Hematopoietic multipotent progenitor cell treated with erythropoietin and hydrocortisone succinate and interleukin-3 and kit ligand, for 6 days (in vitro differentiated cells): Measurements from ENCODE around the gene SRSF3.
"Not testable (repeated sequence)": the region's sequence is repeated elsewhere in the genome, so short reads cannot be mapped to it uniquely, and the experiment has no call there.

Source experiments
- DNase-seq: peaks from one replicate; pipeline ENCODE4 v3.0.0-alpha.2; 2015

The SRSF3 gene

GRCh38 chr6:36576578-36576977 is 17.6 kb upstream of the SRSF3 start:
- peak; percentile 49 for DNase-seq

- peak; percentile 93 for DNase-seq
Observed at GRCh38 chr6:36577301-36577700, 16.9 kb upstream of the SRSF3 start.

- no peak for DNase-seq
Observed at GRCh38 chr6:36578030-36578429, 16.1 kb upstream of the SRSF3 start.

GRCh38 chr6:36578431-36578830 is 15.7 kb upstream of the SRSF3 start:
- DNase-seq = peak; percentile 73

- no peak for DNase-seq
Observed at GRCh38 chr6:36580184-36580526, 14.0 kb upstream of the SRSF3 start.

- DNase-seq = no peak
Observed at GRCh38 chr6:36581716-36582115, 12.4 kb upstream of the SRSF3 start.

GRCh38 chr6:36586606-36587005 is 7.6 kb upstream of the SRSF3 start:
- DNase-seq = no peak

GRCh38 chr6:36589025-36589400 is 5.1 kb upstream of the SRSF3 start:
- not testable (repeated sequence) for DNase-seq

GRCh38 chr6:36590237-36590636 is 3.9 kb upstream of the SRSF3 start:
- DNase-seq = no peak

GRCh38 chr6:36592221-36592655 is 1.9 kb upstream of the SRSF3 start:
- no peak for DNase-seq

- DNase-seq = peak; percentile 81
Observed at GRCh38 chr6:36593569-36594028, 563 bp upstream of the SRSF3 start.

GRCh38 chr6:36594816-36595643 is 868 bp downstream of the SRSF3 start:
- DNase-seq = peak; percentile 68

GRCh38 chr6:36596356-36596755 is 2.2 kb downstream of the SRSF3 start:
- no peak for DNase-seq

GRCh38 chr6:36597775-36598174 is 3.6 kb downstream of the SRSF3 start:
- no peak for DNase-seq

- no peak for DNase-seq
Observed at GRCh38 chr6:36598326-36598725, 4.2 kb downstream of the SRSF3 start.

- no peak for DNase-seq
Observed at GRCh38 chr6:36598739-36599318, 4.7 kb downstream of the SRSF3 start.

GRCh38 chr6:36599791-36600209 is 5.6 kb downstream of the SRSF3 start:
- peak; percentile 59 for DNase-seq

GRCh38 chr6:36600564-36601146 is 6.5 kb downstream of the SRSF3 start:
- no peak for DNase-seq

- DNase-seq = not testable (repeated sequence)
Observed at GRCh38 chr6:36601818-36602217, 7.7 kb downstream of the SRSF3 start.

- no peak for DNase-seq
Observed at GRCh38 chr6:36603222-36604089, 9.3 kb downstream of the SRSF3 start.

- no peak for DNase-seq
Observed at GRCh38 chr6:36604090-36605060, 10.2 kb downstream of the SRSF3 start.

GRCh38 chr6:36605143-36605542 is 11.0 kb downstream of the SRSF3 start:
- DNase-seq = no peak
